ENCODE results near the gene CRADD.

- TF ChIP-seq, protein P1, sequence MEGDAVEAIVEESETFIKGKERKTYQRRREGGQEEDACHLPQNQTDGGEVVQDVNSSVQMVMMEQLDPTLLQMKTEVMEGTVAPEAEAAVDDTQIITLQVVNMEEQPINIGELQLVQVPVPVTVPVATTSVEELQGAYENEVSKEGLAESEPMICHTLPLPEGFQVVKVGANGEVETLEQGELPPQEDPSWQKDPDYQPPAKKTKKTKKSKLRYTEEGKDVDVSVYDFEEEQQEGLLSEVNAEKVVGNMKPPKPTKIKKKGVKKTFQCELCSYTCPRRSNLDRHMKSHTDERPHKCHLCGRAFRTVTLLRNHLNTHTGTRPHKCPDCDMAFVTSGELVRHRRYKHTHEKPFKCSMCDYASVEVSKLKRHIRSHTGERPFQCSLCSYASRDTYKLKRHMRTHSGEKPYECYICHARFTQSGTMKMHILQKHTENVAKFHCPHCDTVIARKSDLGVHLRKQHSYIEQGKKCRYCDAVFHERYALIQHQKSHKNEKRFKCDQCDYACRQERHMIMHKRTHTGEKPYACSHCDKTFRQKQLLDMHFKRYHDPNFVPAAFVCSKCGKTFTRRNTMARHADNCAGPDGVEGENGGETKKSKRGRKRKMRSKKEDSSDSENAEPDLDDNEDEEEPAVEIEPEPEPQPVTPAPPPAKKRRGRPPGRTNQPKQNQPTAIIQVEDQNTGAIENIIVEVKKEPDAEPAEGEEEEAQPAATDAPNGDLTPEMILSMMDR (IDR thresholded peaks at IDR 0.05): no peak
- no peak for TF ChIP-seq POLR2A (IDR thresholded peaks at IDR 0.05)
Observed at GRCh38 chr12:93813186-93813585, 136.0 kb downstream of the CRADD start.
